T-helper 2 cell (primary cell): Measurements from ENCODE around the gene JMJD4.
A peak's percentile ranks its signal among the peaks of the same experiment; 100 is the strongest.

Source experiments
- DNase-seq, 5 experiments: peaks; one replicate each; pipeline versions ENCODE4 v3.0.0 to v3.0.0-alpha.2; 2012 to 2022
- total RNA-seq, 2 donors: gene quantifications; one replicate each; lab custom pipeline; 2026; lab: John Stamatoyannopoulos, UW

JMJD4 gene
- total RNA-seq, result 9.7 to 16.6 reads per million in 2 donors

- peak; percentile 86 to 95 (median 87) for DNase-seq
These were observed at the start of gene JMJD4, which contains the start of gene SNAP47 for GRCh38 chr1:227734856-227735538. TSS of gene JMJD4 (minus strand) at chr1:227735302. CDS start at chr1:227735273, 29 bp downstream. TSS of gene SNAP47 (plus strand) at chr1:227735435. CDS start at chr1:227747737, 12,302 bp downstream.

- DNase-seq, result no peak
These were observed 47.1 kb upstream of the JMJD4 start for GRCh38 chr1:227782226-227782625.

- DNase-seq, result no peak
These were observed 46.3 kb upstream of the JMJD4 start for GRCh38 chr1:227781314-227781930.

GRCh38 chr1:227780101-227781044 is 45.3 kb upstream of the JMJD4 start:
- no peak for DNase-seq

GRCh38 chr1:227779685-227780084 is 44.6 kb upstream of the JMJD4 start:
- no peak for DNase-seq

- no peak for DNase-seq
These were observed 43.9 kb upstream of the JMJD4 start for GRCh38 chr1:227779021-227779441.

- DNase-seq, result no peak
These were observed 43.4 kb upstream of the JMJD4 start for GRCh38 chr1:227778401-227778947.

GRCh38 chr1:227777646-227778045 is 42.5 kb upstream of the JMJD4 start:
- no peak for DNase-seq

- DNase-seq, result no peak
These were observed 42.1 kb upstream of the JMJD4 start for GRCh38 chr1:227777156-227777555.

GRCh38 chr1:227776331-227776771 is 41.2 kb upstream of the JMJD4 start:
- no peak for DNase-seq

GRCh38 chr1:227775841-227776240 is 40.7 kb upstream of the JMJD4 start:
- no peak for DNase-seq

- no peak for DNase-seq
These were observed 39.9 kb upstream of the JMJD4 start for GRCh38 chr1:227774821-227775661.

- DNase-seq, result peak in 2 of 5 experiments; percentile 84 to 85
These were observed 39.1 kb upstream of the JMJD4 start for GRCh38 chr1:227774051-227774731.

GRCh38 chr1:227773558-227773957 is 38.5 kb upstream of the JMJD4 start:
- no peak for DNase-seq

- DNase-seq, result no peak
These were observed 36.7 kb upstream of the JMJD4 start for GRCh38 chr1:227771771-227772170.

- DNase-seq, result no peak
These were observed 36.2 kb upstream of the JMJD4 start for GRCh38 chr1:227771326-227771725.

- no peak for DNase-seq
These were observed 35.7 kb upstream of the JMJD4 start for GRCh38 chr1:227770812-227771211.

GRCh38 chr1:227769936-227770494 is 34.9 kb upstream of the JMJD4 start:
- no peak for DNase-seq

- DNase-seq, result no peak
These were observed 34.2 kb upstream of the JMJD4 start for GRCh38 chr1:227769047-227769935.

- no peak for DNase-seq
These were observed 33.5 kb upstream of the JMJD4 start for GRCh38 chr1:227768640-227769039.
